HCT116 (cell line): ENCODE measurements around the gene ELP2. TPM values are rescaled to one million over a fixed set of nuclear protein-coding genes. Genes with fewer than 3 reads are reported as not detected.

Source experiments
- ATAC-seq: fragments of 200-7000 bp; cut with Tn5 transposase; 2 replicates; pipeline ENCODE4 v1.9.1; 2020; ENCODE audit warnings: mild to moderate bottlenecking, moderate library complexity
- BruUV-seq: library from RNA; stranded (reverse); fragments of 400-500 nt; replicated peaks from 2 replicates; lab custom pipeline; 2021; lab: Mats Ljungman, UMichigan
- CTCF ChIA-PET: fragments of 300-600 bp; sonication (Branson Sonifier 250); formaldehyde crosslinking; loops from one replicate; lab custom pipeline; 2021; ENCODE audit warnings: antibody characterized with exemption; lab: Charles Lee
- POLR2A ChIA-PET: fragments of 300-600, 350-600 bp; sonication (Branson Sonifier 250); formaldehyde crosslinking; loops from one replicate; lab custom pipeline; 2021; ENCODE audit warnings: antibody characterized with exemption; lab: Charles Lee
- RAD21 ChIA-PET, 2 experiments: fragments of 300-600 bp; sonication (Branson Sonifier 250); formaldehyde crosslinking; loops; one replicate each; lab custom pipeline; 2023; ENCODE audit warnings: low total read pairs in 2 of 2; ENCODE audit not compliant: uncharacterized antibody in 2 of 2, unreplicated experiment in 2 of 2, low non-redundant PET in 1 of 2; lab: Charles Lee
- DNase-seq: peaks from one replicate; pipeline ENCODE4 v3.0.0-alpha.2; 2010; ENCODE audit warnings: low read depth, low spot score
- H2AFZ ChIP-seq: fragments of 200-600 bp; shearing (Covaris generic), sonication (generic); 2 replicates; pipeline ENCODE4 v1.6.1; 2017; ENCODE audit warnings: low read depth, mixed run types, mixed read lengths, antibody characterized with exemption, low read length; ENCODE audit not compliant: poor library complexity, severe bottlenecking
- H3K27ac ChIP-seq: 2 replicates; pipeline ENCODE4 v1.5.1; 2012; ENCODE audit warnings: low read depth, low read length
- H3K27me3 ChIP-seq: fragments of 200-600 bp; sonication (generic); 2 replicates; pipeline ENCODE4 v1.6.1; 2016; ENCODE audit warnings: mixed run types, low read length, mixed read lengths; ENCODE audit not compliant: insufficient read depth
- H3K36me3 ChIP-seq, 2 experiments: fragments of 200-500 bp in 1 of 2; fragments of 200-600 bp in 1 of 2; sonication (Bioruptor generic) in 1 of 2; sonication (generic) in 1 of 2; 2 replicates each; pipeline versions ENCODE4 v1.5.1 to v1.6.1; 2014 to 2016; ENCODE audit warnings: low read length in 2 of 2, inconsistent platforms in 1 of 2, mixed read lengths in 1 of 2, mixed run types in 1 of 2; ENCODE audit not compliant: insufficient read depth in 2 of 2, control insufficient read depth in 1 of 2
- H3K4me1 ChIP-seq, 2 experiments: fragments of 200-600 bp in 1 of 2; sonication (generic) in 1 of 2; 2 replicates each; pipeline versions ENCODE4 v1.5.1 to v1.6.1; 2012 to 2017; ENCODE audit warnings: low read length in 2 of 2, inconsistent platforms in 1 of 2, mild to moderate bottlenecking in 1 of 2, mixed read lengths in 1 of 2, mixed run types in 1 of 2, moderate library complexity in 1 of 2; ENCODE audit not compliant: insufficient read depth in 2 of 2, control insufficient read depth in 1 of 2
- H3K4me2 ChIP-seq: fragments of 200-600 bp; sonication (generic); 2 replicates; pipeline ENCODE4 v1.6.1; 2017; ENCODE audit warnings: mixed run types, low read length, mixed read lengths
- H3K4me3 ChIP-seq, 2 experiments: fragments of 200-600 bp in 1 of 2; sonication (generic) in 1 of 2; replicated peaks in 1 of 2; 2 replicates each; pipeline ENCODE4 v1.5.1; 2011 to 2016; ENCODE audit warnings: low read length in 2 of 2, control low read depth in 1 of 2, low read depth in 1 of 2, mild to moderate bottlenecking in 1 of 2, mixed read lengths in 1 of 2, mixed run types in 1 of 2
- H3K79me2 ChIP-seq: fragments of 200-600 bp; sonication (generic); 2 replicates; pipeline ENCODE4 v1.6.1; 2017; ENCODE audit warnings: mild to moderate bottlenecking, mixed run types, low read length, moderate library complexity, mixed read lengths; ENCODE audit not compliant: insufficient read depth
- H3K9ac ChIP-seq: fragments of 200-600 bp; sonication (generic); 2 replicates; pipeline ENCODE4 v1.6.1; 2016; ENCODE audit warnings: low read length, mixed read lengths
- H3K9me2 ChIP-seq: fragments of 200-600 bp; sonication (generic), shearing (Covaris generic); 2 replicates; pipeline ENCODE4 v1.6.1; 2017; ENCODE audit warnings: mixed run types, mild to moderate bottlenecking, moderate library complexity; ENCODE audit not compliant: insufficient read depth
- H3K9me3 ChIP-seq, 2 experiments: fragments of 200-500 bp in 1 of 2; fragments of 200-600 bp in 1 of 2; sonication (Bioruptor generic) in 1 of 2; sonication (generic) in 1 of 2; 2 replicates each; pipeline ENCODE4 v1.6.1; 2014 to 2017; ENCODE audit warnings: low read length in 2 of 2, mixed read lengths in 2 of 2, inconsistent platforms in 1 of 2, low read depth in 1 of 2, mild to moderate bottlenecking in 1 of 2, mixed run types in 1 of 2, moderate library complexity in 1 of 2; ENCODE audit not compliant: control insufficient read depth in 1 of 2, insufficient read depth in 1 of 2
- H4K20me1 ChIP-seq: fragments of 200-600 bp; sonication (generic), shearing (Covaris generic); 2 replicates; pipeline ENCODE4 v1.6.1; 2017; ENCODE audit warnings: mixed run types, mild to moderate bottlenecking, moderate library complexity; ENCODE audit not compliant: insufficient read depth
- CBX3 ChIP-seq: IDR thresholded peaks from 2 replicates; pipeline ENCODE4 v1.6.1; 2012; ENCODE audit warnings: low read depth
- EZH2 ChIP-seq: fragments of 200-600 bp; sonication (generic); IDR thresholded peaks from 2 replicates; pipeline ENCODE4 v1.6.1; 2017; ENCODE audit warnings: antibody characterized with exemption, mixed run types
- EZH2phosphoT487 ChIP-seq: fragments of 200-600 bp; IDR thresholded peaks from 2 replicates; pipeline ENCODE4 v1.6.1; 2018; ENCODE audit warnings: antibody characterized with exemption, borderline replicate concordance
- FOSL1 ChIP-seq: IDR thresholded peaks from 2 replicates; pipeline ENCODE4 v1.6.1; 2012; ENCODE audit warnings: low read depth
- MAX ChIP-seq: IDR thresholded peaks from 2 replicates; pipeline ENCODE4 v1.6.1; 2012
- POLR2A ChIP-seq: IDR thresholded peaks from 2 replicates; pipeline ENCODE4 v1.7.0; 2011; ENCODE audit warnings: borderline replicate concordance; ENCODE audit not compliant: insufficient read depth, insufficient read length; ENCODE audit errors: extremely low read depth
- POLR2AphosphoS5 ChIP-seq: IDR thresholded peaks from 2 replicates; pipeline ENCODE4 v1.6.1; 2011; ENCODE audit warnings: mild to moderate bottlenecking, low read depth, low read length, moderate library complexity
- RAD21 ChIP-seq: IDR thresholded peaks from 2 replicates; pipeline ENCODE4 v1.6.1; 2012; ENCODE audit warnings: low read depth, mild to moderate bottlenecking
- SIN3A ChIP-seq: IDR thresholded peaks from 2 replicates; pipeline ENCODE4 v1.6.1; 2012; ENCODE audit warnings: low read depth
- YY1 ChIP-seq: IDR thresholded peaks from 2 replicates; pipeline ENCODE4 v1.6.1; 2011; ENCODE audit warnings: low read length, low read depth, moderate library complexity, mild to moderate bottlenecking; ENCODE audit not compliant: insufficient replicate concordance; ENCODE audit errors: extremely low read depth
- ZNF274 ChIP-seq: fragments of 200-500 bp; sonication (Bioruptor generic); IDR thresholded peaks from 2 replicates; pipeline ENCODE4 v1.6.1; 2014; ENCODE audit warnings: mild to moderate bottlenecking, low read depth, low read length, inconsistent platforms
- intact Hi-C: fragments of 100-400 bp; cut with micrococcal nuclease; formaldehyde crosslinking; loops from 2 replicates; pipeline ENCODE4 v1.10.0; 2022
- total RNA-seq: library from RNA; stranded (reverse); gene quantifications from one replicate; pipeline ENCODE4 v1.2.1, GENCODE V29; 2021; ENCODE audit not compliant: unreplicated experiment

ELP2 gene
- total RNA-seq, 1 experiment from 2014 or later = 109 TPM

DNA sequence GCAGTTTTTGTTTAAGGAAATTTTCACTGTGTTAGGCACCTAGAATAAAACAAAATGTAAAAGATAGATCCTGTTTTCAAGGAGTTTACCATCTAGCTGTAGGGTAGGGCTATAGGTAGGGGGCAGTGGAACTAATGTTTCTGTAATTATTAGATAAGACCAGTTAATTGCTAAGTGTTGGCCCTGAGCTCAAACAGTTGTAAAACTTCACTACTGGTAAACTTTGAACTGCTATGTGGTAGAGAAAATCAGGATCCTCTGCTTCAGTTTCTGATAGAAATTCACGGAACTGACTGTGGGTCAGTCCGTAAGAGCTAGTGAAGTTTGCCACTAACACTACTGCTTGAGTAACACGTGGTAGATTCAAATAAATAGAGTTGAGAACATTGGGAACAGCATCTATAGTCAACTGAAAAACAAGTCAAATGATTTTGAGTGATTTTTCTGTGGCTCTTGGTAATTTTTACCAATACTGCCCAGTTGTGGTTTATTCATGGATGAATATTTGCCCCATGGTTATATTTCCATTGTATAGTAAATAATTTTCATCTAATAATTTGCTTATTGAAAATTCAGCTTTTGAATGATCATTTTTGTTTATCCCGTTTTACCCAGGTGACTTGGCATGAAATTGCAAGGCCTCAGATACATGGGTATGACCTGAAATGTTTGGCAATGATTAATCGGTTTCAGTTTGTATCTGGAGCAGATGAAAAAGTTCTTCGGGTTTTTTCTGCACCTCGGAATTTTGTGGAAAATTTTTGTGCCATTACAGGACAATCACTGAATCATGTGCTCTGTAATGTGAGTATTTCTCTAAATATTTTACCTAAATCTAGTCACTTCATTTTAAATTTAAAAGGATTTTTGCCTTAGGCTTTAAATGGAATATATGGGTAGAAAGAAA, 26.4 kb downstream of the ELP2 start:
- Histone ChIP-seq H4K20me1 (no peaks in the 10 kb centered on the region), H3K9me3 (no peaks in the 10 kb centered on the region), H3K27me3 (no peaks in the 10 kb centered on the region), H3K9me2 (no peaks in the 10 kb centered on the region), H3K27ac (no peak overlapping the region), H3K36me3 (peaks cover 60 to 65% of the 10 kb centered on the region in 2 experiments), H3K4me3 (no peak overlapping the region), H3K79me2 (peaks cover 10% of the 10 kb centered on the region; the same call in 1 of the 2 replicates), H3K4me1 (no peaks in the 10 kb centered on the region), H3K9ac (no peak overlapping the region), H2AFZ (no peak overlapping the region), H3K4me2 (no peak overlapping the region)
- ChIA-PET CTCF (no interaction called here), RAD21 (no interaction called here), POLR2A (no interaction called here)
- no peak for DNase-seq
- no TSS peak for BruUV-seq
- intact Hi-C loops = no loop called here
- ATAC-seq = no peak
- TF ChIP-seq MAX (no peak), POLR2AphosphoS5 (no peak), EZH2phosphoT487 (no peak), YY1 (no peak), POLR2A (no peak), EZH2 (no peak), FOSL1 (no peak), ZNF274 (no peak), CBX3 (no peak), SIN3A (no peak), RAD21 (no peak)
